GM12878 (cell line): ENCODE data around the gene RPL9. TPM values are rescaled to one million over a fixed set of nuclear protein-coding genes. Genes with fewer than 3 reads are reported as not detected.
"Not testable (repeated sequence)": the region's sequence is repeated elsewhere in the genome, so short reads cannot be mapped to it uniquely, and the experiment has no call there.

Experiments
- ATAC-seq: fragments of 200-7000 bp; cut with Tn5 transposase; 3 replicates; pipeline ENCODE4 v1.9.1; 2020; ENCODE audit warnings: mild to moderate bottlenecking, moderate library complexity
- BruUV-seq: library from RNA; stranded (reverse); fragments of 400-500 nt; replicated peaks from 2 replicates; lab custom pipeline; 2021; lab: Mats Ljungman, UMichigan
- CTCF ChIA-PET: fragments of 300-600 bp; sonication (Branson Sonifier 250); formaldehyde crosslinking; extraction: SDS; loops from one replicate; lab custom pipeline; 2021; ENCODE audit warnings: inconsistent platforms; lab: Yijun Ruan, JAX
- POLR2A ChIA-PET: fragments of 350-600 bp; formaldehyde crosslinking; extraction: SDS; loops from one replicate; lab custom pipeline; 2021; ENCODE audit warnings: inconsistent platforms; lab: Charles Lee
- RAD21 ChIA-PET: fragments of 300-600 bp; sonication (Branson Sonifier 250); formaldehyde crosslinking; loops from one replicate; lab custom pipeline; 2023; ENCODE audit warnings: antibody characterized with exemption; ENCODE audit not compliant: unreplicated experiment; lab: Charles Lee
- SMC1A ChIA-PET: fragments of 300-600 bp; sonication (Branson Sonifier 250); formaldehyde crosslinking; loops from one replicate; lab custom pipeline; 2023; ENCODE audit not compliant: unreplicated experiment, uncharacterized antibody; lab: Charles Lee
- DNase-seq: peaks from one replicate; pipeline ENCODE4 v3.0.0-alpha.2; 2011; ENCODE audit warnings: low read depth, low spot score
- FAIRE-seq: peaks from 3 replicates; lab custom pipeline; 2011; peaks lifted over from hg19 to GRCh38; lab: Jason Lieb, UNC
- H2AFZ ChIP-seq: 2 replicates; pipeline ENCODE4 v1.6.0; 2011; ENCODE audit warnings: low read depth, low read length, control low read depth; ENCODE audit not compliant: control insufficient read depth
- H3K27ac ChIP-seq: 2 replicates; pipeline ENCODE4 v1.5.1; 2011; ENCODE audit warnings: control low read depth; ENCODE audit not compliant: control insufficient read depth, insufficient read depth
- H3K27me3 ChIP-seq, 2 experiments: replicated peaks in 1 of 2; 2 replicates each; pipeline versions ENCODE4 v1.6.0 to v1.6.1; 2011; ENCODE audit warnings: low read length in 1 of 2; ENCODE audit not compliant: control insufficient read depth in 2 of 2, insufficient read depth in 2 of 2
- H3K36me3 ChIP-seq, 2 experiments: 2 replicates each; pipeline ENCODE4 v1.5.1; 2011; ENCODE audit warnings: low read length in 1 of 2; ENCODE audit not compliant: control insufficient read depth in 2 of 2, insufficient read depth in 2 of 2
- H3K4me1 ChIP-seq: 2 replicates; pipeline ENCODE4 v1.6.1; 2011; ENCODE audit warnings: mild to moderate bottlenecking, low read length, moderate library complexity, mixed read lengths; ENCODE audit not compliant: control insufficient read depth, insufficient read depth
- H3K4me2 ChIP-seq: 2 replicates; pipeline ENCODE4 v1.6.0; 2011; ENCODE audit warnings: control low read depth; ENCODE audit not compliant: control insufficient read depth, insufficient read depth
- H3K4me3 ChIP-seq: fragments of 200-600 bp; sonication (generic); 2 replicates; pipeline ENCODE4 v1.5.1; 2016
- H3K79me2 ChIP-seq: 2 replicates; pipeline ENCODE4 v1.6.0; 2011; ENCODE audit warnings: low read length; ENCODE audit not compliant: control insufficient read depth, insufficient read depth
- H3K9ac ChIP-seq: 2 replicates; pipeline ENCODE4 v1.8.0; 2011; ENCODE audit warnings: low read length, control low read depth, mixed read lengths; ENCODE audit not compliant: control insufficient read depth, insufficient read depth
- H3K9me3 ChIP-seq: replicated peaks from 3 replicates; pipeline ENCODE4 v1.5.1; 2011; ENCODE audit warnings: mild to moderate bottlenecking, low read length; ENCODE audit not compliant: control insufficient read depth, insufficient read depth
- H4K20me1 ChIP-seq: 2 replicates; pipeline ENCODE4 v1.6.0; 2011; ENCODE audit not compliant: control insufficient read depth, insufficient read depth
- BRCA1 ChIP-seq: IDR thresholded peaks from 2 replicates; pipeline ENCODE4 v1.6.1; 2011; ENCODE audit warnings: low read depth, low read length, improper control_type of control experiment
- CHD2 ChIP-seq: IDR thresholded peaks from 2 replicates; pipeline ENCODE4 v1.6.1; 2011; ENCODE audit warnings: low read depth, low read length, improper control_type of control experiment, borderline replicate concordance
- EGR1 ChIP-seq, 2 experiments: IDR thresholded peaks; 1 replicate in 1 of 2; 2 replicates in 1 of 2; pipeline ENCODE4 v1.6.1; 2011 to 2012; ENCODE audit warnings: low read depth in 2 of 2, low read length in 2 of 2, borderline replicate concordance in 1 of 2, mild to moderate bottlenecking in 1 of 2, moderate library complexity in 1 of 2
- ELK1 ChIP-seq: IDR thresholded peaks from 2 replicates; pipeline ENCODE4 v1.6.1; 2012; ENCODE audit warnings: low read depth, low read length, improper control_type of control experiment
- LARP7 ChIP-seq: fragments of 450-650 bp; IDR thresholded peaks from 2 replicates; pipeline ENCODE4 v1.6.1; 2017; ENCODE audit warnings: mild to moderate bottlenecking
- MTA3 ChIP-seq: IDR thresholded peaks from 2 replicates; pipeline ENCODE4 v1.6.1; 2012; ENCODE audit warnings: low read length, inconsistent platforms, borderline replicate concordance
- MXI1 ChIP-seq: fragments of 150-350 bp; IDR thresholded peaks from 2 replicates; pipeline ENCODE4 v1.6.1; 2011; ENCODE audit warnings: low read depth, mild to moderate bottlenecking, inconsistent platforms, low read length, improper control_type of control experiment
- RAD51 ChIP-seq: fragments of 450-650 bp; IDR thresholded peaks from 2 replicates; pipeline ENCODE4 v1.6.1; 2016; ENCODE audit warnings: moderate library complexity, mild to moderate bottlenecking, inconsistent platforms
- USF2 ChIP-seq: IDR thresholded peaks from 2 replicates; pipeline ENCODE4 v1.6.1; 2011; ENCODE audit warnings: low read depth, low read length, improper control_type of control experiment, borderline replicate concordance
- ZNF274 ChIP-seq: IDR thresholded peaks from one replicate; pipeline ENCODE4 v1.8.0; 2011; ENCODE audit not compliant: insufficient read length, insufficient read depth
- WGBS: methylation state at CpG from one replicate; pipeline ENCODE4 v1.1.6; 2016; ENCODE audit warnings: low lambda C conversion rate; ENCODE audit not compliant: insufficient replicate concordance, insufficient coverage; ENCODE audit errors: missing lambda C conversion rate; 5-methylcytosine and 5-hydroxymethylcytosine counted together
- in situ Hi-C: fragments of 300-500 bp; cut with MboI; formaldehyde crosslinking; loops from 9 replicates; pipeline ENCODE4 v1.14.3; 2018; ENCODE audit warnings: mixed read lengths
- intact Hi-C: fragments of 100-400 bp; cut with micrococcal nuclease; formaldehyde crosslinking; loops from one replicate; pipeline ENCODE4 v1.14.2; 2022; ENCODE audit not compliant: unreplicated experiment
- polyA plus RNA-seq, 11 experiments: library from polyadenylated mRNA; depleted of rRNA in 4 of 11; unstranded in 6 of 11; stranded (reverse) in 5 of 11; fragments of >200 nt; fragmentation: Nextera tagmentation in 4 of 11; fragmentation: Illumina TruSeq in 1 of 11; extraction: Ambion mirVana in 4 of 11; extraction: Trizol in 1 of 11; gene quantifications; 1 replicate in 1 of 11; 2 replicates in 10 of 11; pipeline versions ENCODE4 v1.2.1 to v1.2.3, GENCODE V29; 2011 to 2016; ENCODE audit warnings: inconsistent platforms in 2 of 11, missing spikeins in 2 of 11, low read depth in 1 of 11
- total RNA-seq, 4 experiments: library from RNA; depleted of rRNA in 3 of 4; stranded (reverse); fragments of >200 nt in 3 of 4; fragmentation: Illumina TruSeq in 1 of 4; extraction: Trizol in 1 of 4; gene quantifications; 2 replicates each; pipeline versions ENCODE4 v1.2.1 to v1.2.3, GENCODE V29; 2013 to 2021

Gene RPL9
- total and polyA plus RNA-seq, 10 of the 15 experiments (the other 5 are each of a cell fraction or from before 2014, with no cell fraction given), result 1,006 to 4,767 (median 2,910) TPM

GRCh38 chr4:39422247-39422646 lies 36.5 kb downstream of the RPL9 start (continued):
- no peak for TF ChIP-seq USF2
- TF ChIP-seq MTA3, result no peak
- no peak for TF ChIP-seq ELK1
- no peak for TF ChIP-seq CHD2
- TF ChIP-seq EGR1 (IDR thresholded peaks at IDR 0.05; ENCODE audit: borderline replicate concordance in 1 of 2, low read depth in 2 of 2, low read length in 2 of 2), result no peak
- TF ChIP-seq MXI1, result no peak

GRCh38 chr4:39415678-39416283 lies 42.9 kb downstream of the RPL9 start:
- WGBS, result 21% methylated on average over 2 of the region's 2 CpGs
- in situ Hi-C loops, result no loop called here
- TF ChIP-seq ZNF274 (no peak), LARP7 (no peak), RAD51 (no peak), BRCA1 (no peak)

GRCh38 chr4:39411561-39411960 lies 47.2 kb downstream of the RPL9 start:
- in situ Hi-C loops, DNase-seq, H3K36me3 ChIP-seq, BruUV-seq, H3K4me3 ChIP-seq, H3K4me2 ChIP-seq, ATAC-seq, H3K27me3 ChIP-seq, H3K4me1 ChIP-seq, H3K9ac ChIP-seq, H3K79me2 ChIP-seq, H2AFZ ChIP-seq, H3K9me3 ChIP-seq, H3K27ac ChIP-seq, FAIRE-seq, H4K20me1 ChIP-seq: not testable (repeated sequence)
- ChIA-PET RAD21 (interaction anchor here (0.7 to 1.5 kb wide), 2 partner anchors 43 to 509 kb away, joined by 3 to 6 read pairs; no protein-coding TSS in a partner anchor), CTCF (interaction anchor here (1.4 kb wide), 1 partner anchor 276 kb away, joined by 3 read pairs; no protein-coding TSS in a partner anchor), SMC1A (interaction anchor here (0.6 kb wide), 1 partner anchor 509 kb away, joined by 4 read pairs; no protein-coding TSS in a partner anchor), POLR2A (interaction anchor here (0.7 kb wide), 1 partner anchor 11 kb away, joined by 4 read pairs; no protein-coding TSS in a partner anchor)
- intact Hi-C loops, result loop anchor here (10.0 kb wide), 1 partner anchor 97 kb away; no protein-coding TSS in a partner anchor
- whole genome bisulfite sequencing, result 86% methylated on average over 7 of the region's 8 CpGs

More at GRCh38 chr4:39415678-39416283, 42.9 kb downstream of the RPL9 start:
- RAD21 ChIA-PET, result no interaction called here
- no peak overlapping the region for H2AFZ ChIP-seq
- DNase-seq, result no peak
- no peaks in the 10 kb centered on the region for H3K36me3 ChIP-seq
- H3K79me2 ChIP-seq, result no peaks in the 10 kb centered on the region
- H3K27ac ChIP-seq, result no peak overlapping the region
- no peak overlapping the region for H3K4me3 ChIP-seq
- SMC1A ChIA-PET, result interaction anchor here (0.8 kb wide), 1 partner anchor 451 kb away, joined by 3 read pairs; no protein-coding TSS in a partner anchor
- no peaks in the 10 kb centered on the region for H3K4me1 ChIP-seq
- no TSS peak for BruUV-seq
- POLR2A ChIA-PET, result no interaction called here
- no peak overlapping the region for H3K9ac ChIP-seq
- no peak for ATAC-seq
- H3K27me3 ChIP-seq, result no peaks in the 10 kb centered on the region
- no peak overlapping the region for H3K4me2 ChIP-seq
- intact Hi-C loops, result loop anchor here (10.0 kb wide), 1 partner anchor 101 kb away; no protein-coding TSS in a partner anchor
- CTCF ChIA-PET, result interaction anchor here (0.5 kb wide), 1 partner anchor 655 kb away, joined by 4 read pairs; no protein-coding TSS in a partner anchor
- FAIRE-seq, result no peak
- H3K9me3 ChIP-seq, result no peaks in the 10 kb centered on the region
- H4K20me1 ChIP-seq, result no peaks in the 10 kb centered on the region
